Placental pericyte (primary cell): ENCODE results near the gene DHDDS. TPM values are rescaled to one million over a fixed set of nuclear protein-coding genes. Genes with fewer than 3 reads are reported as not detected.

ENCODE experiments used
- total RNA-seq: library from RNA; depleted of rRNA; stranded (reverse); fragments of >200 nt; gene quantifications from 2 replicates; pipeline ENCODE4 v1.2.3, GENCODE V29; 2012

DHDDS gene
- total RNA-seq = 56.2 and 87.6 TPM in 2 replicates

GRCh38 chr1:26431979-26432695 is at the start of gene DHDDS:
Gene DHDDS (plus strand): TSS chr1:26432321. CDS start chr1:26432946, 625 bp downstream.

GRCh38 chr1:26410706-26411623 is 21.2 kb upstream of the DHDDS start, which contains the start of gene LIN28A:
Gene LIN28A (plus strand): TSS chr1:26410817. CDS start chr1:26410892, 75 bp downstream.

GRCh38 chr1:26472320-26472900 is 40.3 kb downstream of the DHDDS start, which contains the start of gene HMGN2:
Gene HMGN2 (plus strand): TSS chr1:26472440. CDS start chr1:26472613, 173 bp downstream.

Other genes with a start within 250 kb of the DHDDS start
- not detected in 2 replicates for gene CATSPER4, start 241.7 kb upstream of the DHDDS start, total RNA-seq
- gene CEP85, start 198.1 kb upstream of the DHDDS start, total RNA-seq = 2.4 and 13.7 TPM in 2 replicates
- gene SH3BGRL3, start 152.2 kb upstream of the DHDDS start, total RNA-seq = 32.0 and 36.7 TPM in 2 replicates
- gene UBXN11, start 125.7 kb upstream of the DHDDS start, total RNA-seq = 6.8 and 7.7 TPM in 2 replicates
- gene CD52, start 114.4 kb upstream of the DHDDS start, total RNA-seq = not detected in 2 replicates
- under 0.01 TPM in 1 of 2 replicates, not detected in the other for gene CRYBG2, start 78.2 kb upstream of the DHDDS start, total RNA-seq
- gene ZNF683, start 59.6 kb upstream of the DHDDS start, total RNA-seq = not detected in 2 replicates
- gene LIN28A, start 21.5 kb upstream of the DHDDS start, total RNA-seq = not detected in 2 replicates
- 183 and 243 TPM in 2 replicates for gene HMGN2, start 40.1 kb downstream of the DHDDS start, total RNA-seq
- gene RPS6KA1, start 97.4 kb downstream of the DHDDS start, total RNA-seq = 2.8 and 4.2 TPM in 2 replicates